HepG2 (cell line): ENCODE data around the gene GHRH. TPM values are rescaled to one million over a fixed set of nuclear protein-coding genes. Genes with fewer than 3 reads are reported as not detected.

Source experiments
- CEBPB ChIP-seq: IDR thresholded peaks from 2 replicates; pipeline ENCODE4 v1.6.1; 2011; ENCODE audit warnings: low read depth, low read length, improper control_type of control experiment, borderline replicate concordance
- DMAP1 ChIP-seq: IDR thresholded peaks from 2 replicates; pipeline ENCODE4 v1.6.1; 2016
- FLYWCH1 ChIP-seq: sonication (generic); formaldehyde crosslinking; IDR thresholded peaks from 2 replicates; pipeline ENCODE4 v1.8.1; 2023; ENCODE audit warnings: mild to moderate bottlenecking, missing genetic modification reagents
- GZF1 ChIP-seq: sonication (generic); formaldehyde crosslinking; IDR thresholded peaks from 2 replicates; pipeline ENCODE4 v1.5.1; 2020; ENCODE audit warnings: mild to moderate bottlenecking, missing genetic modification reagents
- HIVEP1 ChIP-seq: sonication (generic); formaldehyde crosslinking; IDR thresholded peaks from 2 replicates; pipeline ENCODE4 v1.4.0; 2020; ENCODE audit warnings: mild to moderate bottlenecking, missing genetic modification reagents
- KDM5B ChIP-seq: sonication (generic); formaldehyde crosslinking; IDR thresholded peaks from 2 replicates; pipeline ENCODE4 v1.4.0; 2020; ENCODE audit warnings: missing genetic modification reagents, mild to moderate bottlenecking, borderline replicate concordance
- RBFOX2 ChIP-seq: fragments of 200-400 bp; formaldehyde crosslinking; IDR thresholded peaks from 2 replicates; pipeline ENCODE4 v1.6.1; 2017; ENCODE audit warnings: low read depth, mild to moderate bottlenecking, low read length
- TBX3 ChIP-seq: fragments of 450-650 bp; IDR thresholded peaks from 2 replicates; pipeline ENCODE4 v1.6.1; 2017; ENCODE audit warnings: antibody characterized with exemption, mild to moderate bottlenecking, inconsistent platforms, borderline replicate concordance
- TCF12 ChIP-seq, 2 experiments: fragments of 450-650 bp in 1 of 2; sonication (generic) in 1 of 2; formaldehyde crosslinking in 1 of 2; IDR thresholded peaks; 2 replicates each; pipeline versions ENCODE4 v1.6.1 to v1.8.0; 2017 to 2022; ENCODE audit warnings: antibody characterized with exemption in 1 of 2, mild to moderate bottlenecking in 1 of 2, missing genetic modification reagents in 1 of 2, moderate library complexity in 1 of 2
- ZNF710 ChIP-seq: sonication (generic); formaldehyde crosslinking; IDR thresholded peaks from 2 replicates; pipeline ENCODE4 v1.5.0; 2020; ENCODE audit warnings: mild to moderate bottlenecking, missing genetic modification reagents, borderline replicate concordance
- ZNF878 ChIP-seq: sonication (generic); formaldehyde crosslinking; IDR thresholded peaks from 2 replicates; pipeline ENCODE4 v1.8.1; 2023; ENCODE audit warnings: mild to moderate bottlenecking, missing genetic modification reagents, moderate library complexity
- polyA plus RNA-seq, 8 experiments: library from polyadenylated mRNA; depleted of rRNA in 3 of 8; stranded (reverse) in 7 of 8; unstranded in 1 of 8; fragments of >200 nt; fragmentation: Illumina TruSeq in 4 of 8; extraction: Trizol in 4 of 8; gene quantifications; 2 replicates each; pipeline versions ENCODE4 v1.2.1 to v1.2.3, GENCODE V29; 2011 to 2016; ENCODE audit warnings: low read depth in 4 of 8, missing spikeins in 1 of 8, mixed read lengths in 1 of 8; ENCODE audit not compliant: insufficient read depth in 1 of 8
- total RNA-seq, 5 experiments: library from RNA; depleted of rRNA; stranded (reverse); fragments of >200 nt; fragmentation: Illumina TruSeq; extraction: Trizol; gene quantifications; 2 replicates each; pipeline ENCODE4 v1.2.3, GENCODE V29; 2016; ENCODE audit warnings: low read depth in 1 of 5
- TF ChIP-seq, protein P1 (sequence below): sonication (generic); formaldehyde crosslinking; IDR thresholded peaks from 2 replicates; pipeline ENCODE4 v1.4.0; 2020; ENCODE audit warnings: missing genetic modification reagents, borderline replicate concordance
- TF ChIP-seq, protein P2 (sequence below): sonication (generic); formaldehyde crosslinking; IDR thresholded peaks from 2 replicates; pipeline ENCODE4 v1.5.0; 2020; ENCODE audit warnings: mild to moderate bottlenecking, missing genetic modification reagents

The GHRH gene
- total and polyA plus RNA-seq, 2 of the 13 experiments (the other 11 are each of a cell fraction or from before 2014, with no cell fraction given), result not detected

GRCh38 chr20:37270576-37271420, 9.2 kb upstream of the GHRH start (continued):
- TF ChIP-seq ZNF878 (CRISPR knock-in tag) (peak; percentile 12; the same call in 1 of the 2 replicates), GZF1 (CRISPR knock-in tag) (no peak), TBX3 (no peak), KDM5B (CRISPR knock-in tag) (peak; percentile 86), TCF12 (IDR thresholded peaks at IDR 0.05) (no peak), TCF12 (CRISPR knock-in tag; IDR thresholded peaks at IDR 0.05) (0 out of 2 replicates have a peak, but pooled peaks have one; percentile 33), CEBPB (peak; percentile 62), DMAP1 (CRISPR knock-in tag) (no peak), ZNF710 (CRISPR knock-in tag) (0 out of 2 replicates have a peak, but pooled peaks have one; percentile 19), RBFOX2 (no peak), HIVEP1 (CRISPR knock-in tag) (0 out of 2 replicates have a peak, but pooled peaks have one; percentile 43), FLYWCH1 (CRISPR knock-in tag) (0 out of 2 replicates have a peak, but pooled peaks have one; percentile 25)
- TF ChIP-seq, protein P1, sequence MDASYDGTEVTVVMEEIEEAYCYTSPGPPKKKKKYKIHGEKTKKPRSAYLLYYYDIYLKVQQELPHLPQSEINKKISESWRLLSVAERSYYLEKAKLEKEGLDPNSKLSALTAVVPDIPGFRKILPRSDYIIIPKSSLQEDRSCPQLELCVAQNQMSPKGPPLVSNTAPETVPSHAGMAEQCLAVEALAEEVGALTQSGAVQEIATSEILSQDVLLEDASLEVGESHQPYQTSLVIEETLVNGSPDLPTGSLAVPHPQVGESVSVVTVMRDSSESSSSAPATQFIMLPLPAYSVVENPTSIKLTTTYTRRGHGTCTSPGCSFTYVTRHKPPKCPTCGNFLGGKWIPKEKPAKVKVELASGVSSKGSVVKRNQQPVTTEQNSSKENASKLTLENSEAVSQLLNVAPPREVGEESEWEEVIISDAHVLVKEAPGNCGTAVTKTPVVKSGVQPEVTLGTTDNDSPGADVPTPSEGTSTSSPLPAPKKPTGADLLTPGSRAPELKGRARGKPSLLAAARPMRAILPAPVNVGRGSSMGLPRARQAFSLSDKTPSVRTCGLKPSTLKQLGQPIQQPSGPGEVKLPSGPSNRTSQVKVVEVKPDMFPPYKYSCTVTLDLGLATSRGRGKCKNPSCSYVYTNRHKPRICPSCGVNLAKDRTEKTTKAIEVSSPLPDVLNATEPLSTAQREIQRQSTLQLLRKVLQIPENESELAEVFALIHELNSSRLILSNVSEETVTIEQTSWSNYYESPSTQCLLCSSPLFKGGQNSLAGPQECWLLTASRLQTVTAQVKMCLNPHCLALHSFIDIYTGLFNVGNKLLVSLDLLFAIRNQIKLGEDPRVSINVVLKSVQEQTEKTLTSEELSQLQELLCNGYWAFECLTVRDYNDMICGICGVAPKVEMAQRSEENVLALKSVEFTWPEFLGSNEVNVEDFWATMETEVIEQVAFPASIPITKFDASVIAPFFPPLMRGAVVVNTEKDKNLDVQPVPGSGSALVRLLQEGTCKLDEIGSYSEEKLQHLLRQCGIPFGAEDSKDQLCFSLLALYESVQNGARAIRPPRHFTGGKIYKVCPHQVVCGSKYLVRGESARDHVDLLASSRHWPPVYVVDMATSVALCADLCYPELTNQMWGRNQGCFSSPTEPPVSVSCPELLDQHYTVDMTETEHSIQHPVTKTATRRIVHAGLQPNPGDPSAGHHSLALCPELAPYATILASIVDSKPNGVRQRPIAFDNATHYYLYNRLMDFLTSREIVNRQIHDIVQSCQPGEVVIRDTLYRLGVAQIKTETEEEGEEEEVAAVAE (CRISPR knock-in tag), result 0 out of 2 replicates have a peak, but pooled peaks have one; percentile 6
- TF ChIP-seq, protein P2, sequence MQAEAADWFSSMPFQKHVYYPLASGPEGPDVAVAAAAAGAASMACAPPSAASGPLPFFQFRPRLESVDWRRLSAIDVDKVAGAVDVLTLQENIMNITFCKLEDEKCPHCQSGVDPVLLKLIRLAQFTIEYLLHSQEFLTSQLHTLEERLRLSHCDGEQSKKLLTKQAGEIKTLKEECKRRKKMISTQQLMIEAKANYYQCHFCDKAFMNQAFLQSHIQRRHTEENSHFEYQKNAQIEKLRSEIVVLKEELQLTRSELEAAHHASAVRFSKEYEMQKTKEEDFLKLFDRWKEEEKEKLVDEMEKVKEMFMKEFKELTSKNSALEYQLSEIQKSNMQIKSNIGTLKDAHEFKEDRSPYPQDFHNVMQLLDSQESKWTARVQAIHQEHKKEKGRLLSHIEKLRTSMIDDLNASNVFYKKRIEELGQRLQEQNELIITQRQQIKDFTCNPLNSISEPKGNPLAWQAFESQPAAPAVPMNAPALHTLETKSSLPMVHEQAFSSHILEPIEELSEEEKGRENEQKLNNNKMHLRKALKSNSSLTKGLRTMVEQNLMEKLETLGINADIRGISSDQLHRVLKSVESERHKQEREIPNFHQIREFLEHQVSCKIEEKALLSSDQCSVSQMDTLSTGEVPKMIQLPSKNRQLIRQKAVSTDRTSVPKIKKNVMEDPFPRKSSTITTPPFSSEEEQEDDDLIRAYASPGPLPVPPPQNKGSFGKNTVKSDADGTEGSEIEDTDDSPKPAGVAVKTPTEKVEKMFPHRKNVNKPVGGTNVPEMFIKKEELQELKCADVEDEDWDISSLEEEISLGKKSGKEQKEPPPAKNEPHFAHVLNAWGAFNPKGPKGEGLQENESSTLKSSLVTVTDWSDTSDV, result peak; percentile 50; the same call in 1 of the 2 replicates
